HG03103 (cell line): ENCODE data around the gene TRHDE.

Experiments
- ATAC-seq: cut with Tn5 transposase; IDR thresholded peaks from one replicate; pipeline ENCODE4 v1.9.1; 2021; ENCODE audit warnings: low read depth; ENCODE audit not compliant: unreplicated experiment

TRHDE gene

GRCh38 chr12:72716221-72716620 lies 444.1 kb downstream of the TRHDE start:
- ATAC-seq: no peak

- no peak for ATAC-seq
Observed at GRCh38 chr12:72717036-72717435, 444.9 kb downstream of the TRHDE start.
